Lower leg skin (tissue), 3 donors: ENCODE data around the gene GNPNAT1.

ENCODE experiments used
- CTCF ChIP-seq, 3 donors: fragments of 450-650 bp; IDR thresholded peaks; one replicate each; pipeline ENCODE4 v1.5.1; 2016; ENCODE audit warnings: antibody characterized with exemption in 3 of 3, mild to moderate bottlenecking in 3 of 3, moderate library complexity in 2 of 3
- POLR2A ChIP-seq, 2 donors: fragments of 450-650 bp; IDR thresholded peaks; one replicate each; pipeline ENCODE4 v1.6.1; 2016 to 2017; ENCODE audit warnings: antibody characterized with exemption in 2 of 2, mild to moderate bottlenecking in 1 of 2, moderate library complexity in 1 of 2

- TF ChIP-seq CTCF (IDR thresholded peaks at IDR 0.05): no peak
- no peak for TF ChIP-seq POLR2A (IDR thresholded peaks at IDR 0.05)
These were observed 8.2 kb downstream of the GNPNAT1 start for GRCh38 chr14:52783206-52783605.
